Hematopoietic multipotent progenitor cell treated with erythropoietin and hydrocortisone succinate and interleukin-3 and kit ligand, for 8 days (in vitro differentiated cells): ENCODE data around the gene SNAP29.
"Not testable (repeated sequence)": the region's sequence is repeated elsewhere in the genome, so short reads cannot be mapped to it uniquely, and the experiment has no call there.

ENCODE experiments used
- DNase-seq: peaks from one replicate; pipeline ENCODE4 v3.0.0-alpha.2; 2015

SNAP29 gene

GRCh38 chr22:20858615-20859416, at the start of gene SNAP29, which contains the start of gene PI4KA:
Gene SNAP29, plus strand, starts transcription at chr22:20859007. Its CDS starts 104 bp downstream, at chr22:20859111.
Gene PI4KA, minus strand, starts transcription at chr22:20858811. Its CDS starts 86 bp downstream, at chr22:20858725.
- peak; percentile 97 for DNase-seq

GRCh38 chr22:20809538-20810185, 49.1 kb upstream of the SNAP29 start:
- no peak for DNase-seq

GRCh38 chr22:20810645-20811044, 48.2 kb upstream of the SNAP29 start:
- DNase-seq, result no peak

- no peak for DNase-seq
These were observed 47.6 kb upstream of the SNAP29 start for GRCh38 chr22:20811171-20811570.

- no peak for DNase-seq
These were observed 46.7 kb upstream of the SNAP29 start for GRCh38 chr22:20811971-20812660.

GRCh38 chr22:20813056-20813455, 45.8 kb upstream of the SNAP29 start:
- no peak for DNase-seq

- DNase-seq, result no peak
These were observed 44.5 kb upstream of the SNAP29 start for GRCh38 chr22:20814221-20814808.

- DNase-seq, result no peak
These were observed 43.2 kb upstream of the SNAP29 start for GRCh38 chr22:20815477-20816050.

- no peak for DNase-seq
These were observed 42.2 kb upstream of the SNAP29 start for GRCh38 chr22:20816559-20816958.

GRCh38 chr22:20818471-20818870, 40.3 kb upstream of the SNAP29 start:
- no peak for DNase-seq

- no peak for DNase-seq
These were observed 39.3 kb upstream of the SNAP29 start for GRCh38 chr22:20819471-20819870.

- not testable (repeated sequence) for DNase-seq
These were observed 37.0 kb upstream of the SNAP29 start for GRCh38 chr22:20821717-20822239.

- no peak for DNase-seq
These were observed 36.6 kb upstream of the SNAP29 start for GRCh38 chr22:20822240-20822639.

GRCh38 chr22:20823264-20823663, 35.5 kb upstream of the SNAP29 start:
- no peak for DNase-seq

GRCh38 chr22:20825216-20825615, 33.6 kb upstream of the SNAP29 start:
- not testable (repeated sequence) for DNase-seq

GRCh38 chr22:20825624-20826023, 33.2 kb upstream of the SNAP29 start:
- no peak for DNase-seq

GRCh38 chr22:20826373-20827152, 32.2 kb upstream of the SNAP29 start:
- not testable (repeated sequence) for DNase-seq

- peak; percentile 12 for DNase-seq
These were observed 29.2 kb upstream of the SNAP29 start for GRCh38 chr22:20829491-20830134.

GRCh38 chr22:20833225-20833665, 25.6 kb upstream of the SNAP29 start:
- DNase-seq, result no peak

GRCh38 chr22:20834206-20834605, 24.6 kb upstream of the SNAP29 start:
- DNase-seq, result no peak

GRCh38 chr22:20834725-20835124, 24.1 kb upstream of the SNAP29 start:
- DNase-seq, result no peak
